Stimulated activated naive CD8-positive, alpha-beta T cell treated with anti-CD3 and anti-CD28 coated beads, Interleukin-15, Interleukin-2, amounts not matched to agents 100 ng/mL and 50 ng/mL, for 24 hours (primary cell): ENCODE results near the gene HDAC8.
A peak's percentile ranks its signal among the peaks of the same experiment; 100 is the strongest.
"Not testable (repeated sequence)": the region's sequence is repeated elsewhere in the genome, so short reads cannot be mapped to it uniquely, and the experiment has no call there.

ENCODE experiments used
- H3K27ac Mint-ChIP-seq: one replicate; pipeline ENCODE4 v1.8.0; 2021; ENCODE audit warnings: mild to moderate bottlenecking, mixed read lengths
- H3K27me3 Mint-ChIP-seq: one replicate; pipeline ENCODE4 v1.8.0; 2021; ENCODE audit warnings: mixed read lengths
- H3K36me3 Mint-ChIP-seq: one replicate; pipeline ENCODE4 v1.8.0; 2021; ENCODE audit warnings: low read depth, mixed read lengths
- H3K4me1 Mint-ChIP-seq: one replicate; pipeline ENCODE4 v1.8.0; 2021; ENCODE audit warnings: low read depth, mixed read lengths
- H3K4me3 Mint-ChIP-seq: one replicate; pipeline ENCODE4 v1.8.0; 2021; ENCODE audit warnings: mild to moderate bottlenecking, mixed read lengths
- H3K9me3 Mint-ChIP-seq: one replicate; pipeline ENCODE4 v1.8.0; 2021; ENCODE audit warnings: mixed read lengths

HDAC8 gene

DNA sequence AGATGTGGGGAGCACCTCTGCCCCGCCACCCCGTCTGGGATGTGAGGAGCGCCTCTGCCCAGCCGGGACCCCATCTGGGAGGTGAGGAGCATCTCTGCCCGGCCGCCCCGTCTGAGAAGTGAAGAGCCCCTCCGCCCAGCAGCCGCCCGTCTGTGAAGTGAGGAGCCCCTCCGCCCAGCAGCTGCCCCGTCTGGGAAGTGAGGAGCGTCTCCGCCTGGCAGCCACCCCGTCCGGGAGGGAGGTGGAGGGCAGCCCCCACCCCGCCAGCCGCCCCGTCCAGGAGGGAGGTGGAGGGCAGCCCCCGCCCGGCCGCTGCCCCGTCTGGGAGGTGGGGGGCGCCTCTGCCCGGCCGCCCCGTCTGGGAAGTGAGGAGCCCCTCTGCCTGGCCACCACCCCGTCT is 13.0 kb downstream of the HDAC8 start:
- not testable (repeated sequence) for H3K27ac Mint-ChIP-seq

GRCh38 chrX:72554448-72555140 is 18.0 kb downstream of the HDAC8 start:
- Mint-ChIP-seq H3K4me3 (no peak overlapping the region), H3K9me3 (no peaks in the 10 kb centered on the region), H3K27me3 (no peaks in the 10 kb centered on the region), H3K27ac (no peak overlapping the region), H3K36me3 (peaks cover 24% of the 10 kb centered on the region), H3K4me1 (peaks cover 4% of the 10 kb centered on the region)

More for the DNA sequence above, 13.0 kb downstream of the HDAC8 start:
- not testable (repeated sequence) for H3K4me3 Mint-ChIP-seq, H3K9me3 Mint-ChIP-seq, H3K4me1 Mint-ChIP-seq, H3K27me3 Mint-ChIP-seq
- H3K36me3 Mint-ChIP-seq = peaks cover 28% of the 10 kb centered on the region

GRCh38 chrX:72552443-72552842 is 20.2 kb downstream of the HDAC8 start:
- peaks cover 29% of the 10 kb centered on the region for H3K36me3 Mint-ChIP-seq
- H3K27ac Mint-ChIP-seq, H3K4me1 Mint-ChIP-seq, H3K4me3 Mint-ChIP-seq, H3K27me3 Mint-ChIP-seq, H3K9me3 Mint-ChIP-seq: not testable (repeated sequence)

GRCh38 chrX:72545990-72546389 is 26.7 kb downstream of the HDAC8 start:
- no peaks in the 10 kb centered on the region for H3K4me1 Mint-ChIP-seq
- H3K27ac Mint-ChIP-seq = no peak overlapping the region
- no peaks in the 10 kb centered on the region for H3K27me3 Mint-ChIP-seq
- H3K9me3 Mint-ChIP-seq = no peaks in the 10 kb centered on the region
- H3K4me3 Mint-ChIP-seq = no peak overlapping the region
- H3K36me3 Mint-ChIP-seq = peaks cover 38% of the 10 kb centered on the region

DNA sequence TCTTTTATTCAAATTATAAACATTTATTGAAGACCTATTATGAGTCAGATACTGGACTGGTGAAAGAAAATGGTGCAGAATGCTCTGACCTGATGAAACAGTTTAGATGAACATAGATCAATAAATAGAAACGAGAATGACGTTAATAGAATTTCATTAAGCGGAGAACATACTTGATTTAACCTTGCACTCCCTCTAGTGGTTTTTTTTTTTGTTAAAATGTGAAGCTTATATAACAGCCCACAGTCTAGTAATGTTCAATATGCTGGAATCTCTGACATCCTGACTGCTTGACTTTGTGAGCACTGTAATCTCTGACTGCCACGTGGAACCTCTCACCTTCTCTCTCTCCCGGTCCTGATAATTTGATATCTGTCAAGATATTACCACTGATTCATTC is 32.3 kb downstream of the HDAC8 start:
- Mint-ChIP-seq H3K4me1 (no peaks in the 10 kb centered on the region), H3K27ac (no peak overlapping the region), H3K4me3 (no peak overlapping the region), H3K27me3 (no peaks in the 10 kb centered on the region), H3K36me3 (peaks cover 14% of the 10 kb centered on the region), H3K9me3 (no peaks in the 10 kb centered on the region)

GRCh38 chrX:72539822-72540221 is 32.8 kb downstream of the HDAC8 start:
- no peaks in the 10 kb centered on the region for H3K4me1 Mint-ChIP-seq
- H3K27me3 Mint-ChIP-seq = no peaks in the 10 kb centered on the region
- H3K9me3 Mint-ChIP-seq = no peaks in the 10 kb centered on the region
- peaks cover 14% of the 10 kb centered on the region for H3K36me3 Mint-ChIP-seq
- no peak overlapping the region for H3K4me3 Mint-ChIP-seq
- H3K27ac Mint-ChIP-seq = no peak overlapping the region

- H3K9me3 Mint-ChIP-seq = no peaks in the 10 kb centered on the region
- no peak overlapping the region for H3K4me3 Mint-ChIP-seq
- H3K36me3 Mint-ChIP-seq = peaks cover 9% of the 10 kb centered on the region
- H3K4me1 Mint-ChIP-seq = no peaks in the 10 kb centered on the region
- no peaks in the 10 kb centered on the region for H3K27me3 Mint-ChIP-seq
- H3K27ac Mint-ChIP-seq = no peak overlapping the region
These were observed 36.1 kb downstream of the HDAC8 start for GRCh38 chrX:72536542-72536941.

GRCh38 chrX:72532366-72532765 is 40.3 kb downstream of the HDAC8 start:
- Mint-ChIP-seq H3K36me3 (peaks cover 20% of the 10 kb centered on the region), H3K4me1 (peaks cover 4% of the 10 kb centered on the region), H3K4me3 (no peak overlapping the region), H3K9me3 (no peaks in the 10 kb centered on the region), H3K27ac (no peak overlapping the region), H3K27me3 (no peaks in the 10 kb centered on the region)

GRCh38 chrX:72526534-72527508 is 45.8 kb downstream of the HDAC8 start:
- Mint-ChIP-seq H3K4me1 (peaks cover 17% of the 10 kb centered on the region), H3K36me3 (peaks cover 21% of the 10 kb centered on the region), H3K27me3 (no peaks in the 10 kb centered on the region), H3K4me3 (no peak overlapping the region), H3K9me3 (no peaks in the 10 kb centered on the region), H3K27ac (peak overlapping the region; percentile 65)

- Mint-ChIP-seq H3K36me3 (peaks cover 44% of the 10 kb centered on the region), H3K4me3 (no peak overlapping the region), H3K4me1 (no peaks in the 10 kb centered on the region), H3K27ac (no peak overlapping the region), H3K27me3 (no peaks in the 10 kb centered on the region), H3K9me3 (peaks cover 10% of the 10 kb centered on the region)
These were observed 73.9 kb downstream of the HDAC8 start for GRCh38 chrX:72498782-72499181.

DNA sequence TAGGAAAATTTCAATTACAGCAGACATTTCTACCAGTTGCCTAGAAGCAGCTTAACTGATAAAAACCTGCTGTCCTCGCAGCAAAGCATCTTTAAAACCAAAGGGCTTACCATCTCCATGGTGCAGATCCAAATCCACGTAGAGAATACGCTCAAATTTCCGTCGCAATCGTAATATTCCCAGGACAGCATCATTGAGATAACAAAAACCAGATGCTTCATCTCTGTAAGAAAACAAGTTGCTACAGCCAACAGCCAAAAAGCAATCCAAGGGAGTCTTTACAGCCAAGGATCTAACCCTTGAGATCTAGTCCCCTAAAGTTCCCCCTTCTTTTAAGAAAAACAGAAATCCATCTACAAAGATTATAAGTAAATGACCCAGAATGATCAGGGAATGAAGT is 77.6 kb downstream of the HDAC8 start:
- Mint-ChIP-seq H3K27me3 (no peaks in the 10 kb centered on the region), H3K9me3 (no peaks in the 10 kb centered on the region), H3K4me3 (no peak overlapping the region)

DNA sequence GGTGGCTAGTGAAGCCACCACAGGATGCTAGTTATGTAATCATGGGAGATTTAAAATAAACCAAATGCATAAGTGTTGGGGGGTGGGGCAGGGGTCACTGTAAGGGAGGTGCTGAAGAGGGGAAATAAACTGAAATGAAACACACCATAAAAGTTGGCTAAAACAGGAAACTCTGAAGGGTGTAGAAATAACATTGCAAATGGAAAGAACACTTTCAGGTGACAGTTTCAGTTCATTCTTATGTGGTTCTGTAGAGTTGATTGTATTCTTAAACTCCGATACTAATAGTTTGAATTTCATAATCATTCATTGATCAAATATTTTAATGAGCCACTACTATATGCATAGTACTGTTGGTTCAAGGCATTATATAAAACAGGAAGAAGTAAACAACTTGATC is 80.1 kb downstream of the HDAC8 start:
- Mint-ChIP-seq H3K27ac (no peak overlapping the region), H3K36me3 (peaks cover 45% of the 10 kb centered on the region), H3K4me3 (no peak overlapping the region)

More for the DNA sequence above, 77.6 kb downstream of the HDAC8 start:
- no peak overlapping the region for H3K27ac Mint-ChIP-seq
- H3K36me3 Mint-ChIP-seq = peaks cover 47% of the 10 kb centered on the region
- peaks cover 5% of the 10 kb centered on the region for H3K4me1 Mint-ChIP-seq

GRCh38 chrX:72490221-72490620 is 82.4 kb downstream of the HDAC8 start:
- H3K27ac Mint-ChIP-seq, H3K9me3 Mint-ChIP-seq, H3K4me1 Mint-ChIP-seq, H3K4me3 Mint-ChIP-seq, H3K27me3 Mint-ChIP-seq: not testable (repeated sequence)
- peaks cover 44% of the 10 kb centered on the region for H3K36me3 Mint-ChIP-seq

More for the DNA sequence above, 80.1 kb downstream of the HDAC8 start:
- no peaks in the 10 kb centered on the region for H3K9me3 Mint-ChIP-seq
- H3K27me3 Mint-ChIP-seq = no peaks in the 10 kb centered on the region
- H3K4me1 Mint-ChIP-seq = peaks cover 5% of the 10 kb centered on the region

GRCh38 chrX:72487661-72488060 is 85.0 kb downstream of the HDAC8 start:
- Mint-ChIP-seq H3K9me3 (no peaks in the 10 kb centered on the region), H3K36me3 (peaks cover 29% of the 10 kb centered on the region), H3K27ac (no peak overlapping the region), H3K4me1 (peaks cover 5% of the 10 kb centered on the region), H3K4me3 (no peak overlapping the region), H3K27me3 (no peaks in the 10 kb centered on the region)
